Central memory CD8-positive, alpha-beta T cell (primary cell): ENCODE results near the gene GLP1R.

Source experiments
- ATAC-seq: fragments of 150-1000 bp; cut with Tn5 transposase; replicated peaks from 2 replicates; pipeline ENCODE4 v1.10.0; 2022; ENCODE audit warnings: mild to moderate bottlenecking, moderate FRiP score, moderate number of reproducible peaks; ENCODE audit not compliant: poor library complexity, severe bottlenecking; ENCODE audit errors: extremely low read depth
- DNase-seq, 2 donors: peaks; one replicate each; pipeline ENCODE4 v3.0.0; 2021; ENCODE audit warnings: low spot score in 2 of 2
- H3K27ac Mint-ChIP-seq: one replicate; pipeline ENCODE4 v1.8.0; 2022; ENCODE audit warnings: low read depth, mild to moderate bottlenecking, moderate library complexity, mixed read lengths
- H3K27me3 Mint-ChIP-seq: one replicate; pipeline ENCODE4 v1.8.0; 2022; ENCODE audit warnings: mixed read lengths
- H3K36me3 Mint-ChIP-seq: one replicate; pipeline ENCODE4 v1.8.0; 2022; ENCODE audit warnings: mild to moderate bottlenecking, moderate library complexity, mixed read lengths; ENCODE audit not compliant: insufficient read depth
- H3K4me1 Mint-ChIP-seq: one replicate; pipeline ENCODE4 v1.8.0; 2022; ENCODE audit warnings: mixed read lengths
- H3K4me3 Mint-ChIP-seq: one replicate; pipeline ENCODE4 v1.8.0; 2022; ENCODE audit warnings: mild to moderate bottlenecking, moderate library complexity, mixed read lengths
- H3K9me3 Mint-ChIP-seq: one replicate; pipeline ENCODE4 v1.8.0; 2022; ENCODE audit warnings: mixed read lengths

GLP1R gene

GRCh38 chr6:39021779-39022178 is 26.8 kb upstream of the GLP1R start:
- ATAC-seq (no peak), DNase-seq (no peak)
- Mint-ChIP-seq H3K4me1 (no peaks in the 10 kb centered on the region), H3K27ac (no peak overlapping the region), H3K36me3 (no peaks in the 10 kb centered on the region), H3K27me3 (peaks cover 11% of the 10 kb centered on the region), H3K4me3 (no peak overlapping the region), H3K9me3 (no peaks in the 10 kb centered on the region)

DNA sequence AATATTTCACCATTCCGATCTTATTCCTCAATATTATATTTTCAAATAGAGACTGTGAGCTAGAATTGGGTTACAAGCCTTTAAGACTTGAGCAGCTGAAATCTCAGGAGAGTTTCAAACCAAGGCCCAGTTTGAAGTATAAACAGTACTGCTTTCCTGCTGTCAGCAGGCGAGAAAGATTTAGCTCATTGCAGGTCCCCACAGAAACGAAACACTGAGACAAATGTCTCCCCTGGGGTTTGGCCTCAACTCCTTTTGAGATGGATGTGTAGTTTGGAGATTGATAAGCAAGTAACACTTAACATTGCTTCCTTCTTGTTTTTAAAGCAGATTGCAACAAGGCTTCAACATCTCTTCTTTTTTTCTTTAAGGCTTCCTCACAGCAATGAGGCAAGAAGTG is 22.4 kb upstream of the GLP1R start:
- Mint-ChIP-seq H3K4me1 (no peaks in the 10 kb centered on the region), H3K4me3 (no peak overlapping the region), H3K27ac (no peak overlapping the region), H3K27me3 (peaks cover 43% of the 10 kb centered on the region), H3K36me3 (no peaks in the 10 kb centered on the region), H3K9me3 (no peaks in the 10 kb centered on the region)
- ATAC-seq (no peak), DNase-seq (no peak)

GRCh38 chr6:39029156-39030011 is 19.2 kb upstream of the GLP1R start:
- Mint-ChIP-seq H3K27ac (no peak overlapping the region), H3K36me3 (no peaks in the 10 kb centered on the region), H3K27me3 (peaks cover 68% of the 10 kb centered on the region), H3K9me3 (no peaks in the 10 kb centered on the region), H3K4me1 (no peaks in the 10 kb centered on the region), H3K4me3 (no peak overlapping the region)
- peak; percentile 19 to 24 for DNase-seq
- no peak for ATAC-seq

DNA sequence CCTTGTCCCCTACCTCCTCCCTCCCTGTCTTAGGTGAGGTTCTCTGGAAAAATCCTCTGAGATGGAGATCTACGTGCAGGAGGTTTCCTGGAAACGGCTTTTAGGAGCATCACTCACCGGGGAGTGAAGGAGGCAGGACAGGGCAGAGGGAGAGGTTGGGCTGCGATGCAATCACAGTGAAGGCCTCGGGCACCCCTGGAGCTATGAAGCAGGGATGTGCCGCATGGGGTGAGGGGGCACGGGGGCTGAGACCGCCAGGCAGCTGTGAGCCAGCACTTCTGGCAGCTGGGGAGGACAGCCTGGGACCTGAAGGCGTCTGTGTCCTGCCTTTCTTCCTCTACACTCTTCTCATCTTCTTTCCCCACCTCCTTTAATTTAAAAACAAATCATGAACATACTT is 12.9 kb upstream of the GLP1R start:
- Mint-ChIP-seq H3K9me3 (no peaks in the 10 kb centered on the region), H3K36me3 (no peaks in the 10 kb centered on the region), H3K27me3 (peaks cover 84% of the 10 kb centered on the region), H3K4me3 (no peak overlapping the region), H3K27ac (no peak overlapping the region), H3K4me1 (no peaks in the 10 kb centered on the region)
- DNase-seq (no peak), ATAC-seq (no peak)

DNA sequence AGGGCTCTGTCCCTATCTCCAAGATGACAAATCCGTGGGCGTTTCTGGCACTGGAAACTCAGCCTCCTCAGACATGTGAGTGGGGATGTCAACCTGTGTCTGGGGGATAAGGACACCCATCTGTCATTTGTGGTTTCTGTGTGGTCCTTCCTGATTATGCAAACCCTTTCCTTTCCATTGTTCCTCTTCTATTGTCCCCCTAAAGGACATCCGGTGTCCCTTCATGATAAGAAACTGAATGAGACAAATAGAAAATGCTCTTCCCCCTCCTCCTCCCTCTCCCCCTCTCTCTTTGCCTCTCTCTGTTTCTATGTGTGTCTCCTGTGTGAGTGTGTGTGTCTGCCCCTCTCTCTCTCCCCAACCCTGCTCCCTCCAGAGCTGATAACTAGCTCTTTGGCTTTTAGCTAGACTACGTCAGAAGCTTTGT is 11.5 kb upstream of the GLP1R start:
- no peaks in the 10 kb centered on the region for H3K9me3 Mint-ChIP-seq
- no peaks in the 10 kb centered on the region for H3K4me1 Mint-ChIP-seq
- no peak overlapping the region for H3K4me3 Mint-ChIP-seq
- no peak for DNase-seq
- H3K27ac Mint-ChIP-seq, result no peak overlapping the region
- H3K36me3 Mint-ChIP-seq, result no peaks in the 10 kb centered on the region
- no peak for ATAC-seq
- H3K27me3 Mint-ChIP-seq, result peaks cover 91% of the 10 kb centered on the region

DNA sequence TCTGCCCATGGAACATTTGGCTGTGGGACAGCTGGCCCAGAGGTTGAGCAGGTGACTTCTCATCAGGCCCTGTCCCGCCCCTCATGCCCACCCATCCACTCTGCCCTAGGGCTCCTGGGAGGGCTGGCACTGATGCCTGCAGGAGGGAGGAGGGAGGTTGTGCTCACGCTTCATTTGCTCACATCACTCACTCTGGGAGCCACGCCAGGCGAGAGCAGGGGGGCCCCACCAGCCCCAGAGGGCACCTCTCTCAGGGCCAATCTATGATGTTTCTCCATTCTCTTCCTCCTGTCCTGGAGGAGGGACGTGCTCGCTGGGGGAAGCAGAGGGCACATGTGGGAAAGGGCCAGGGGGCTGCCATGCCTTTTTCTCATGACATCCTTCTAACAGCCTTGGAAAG is 10.9 kb upstream of the GLP1R start:
- no peak overlapping the region for H3K4me3 Mint-ChIP-seq
- no peaks in the 10 kb centered on the region for H3K4me1 Mint-ChIP-seq
- H3K9me3 Mint-ChIP-seq, result no peaks in the 10 kb centered on the region
- no peak for DNase-seq
- H3K27me3 Mint-ChIP-seq, result peaks cover 91% of the 10 kb centered on the region
- H3K27ac Mint-ChIP-seq, result no peak overlapping the region
- H3K36me3 Mint-ChIP-seq, result no peaks in the 10 kb centered on the region
- no peak for ATAC-seq

DNA sequence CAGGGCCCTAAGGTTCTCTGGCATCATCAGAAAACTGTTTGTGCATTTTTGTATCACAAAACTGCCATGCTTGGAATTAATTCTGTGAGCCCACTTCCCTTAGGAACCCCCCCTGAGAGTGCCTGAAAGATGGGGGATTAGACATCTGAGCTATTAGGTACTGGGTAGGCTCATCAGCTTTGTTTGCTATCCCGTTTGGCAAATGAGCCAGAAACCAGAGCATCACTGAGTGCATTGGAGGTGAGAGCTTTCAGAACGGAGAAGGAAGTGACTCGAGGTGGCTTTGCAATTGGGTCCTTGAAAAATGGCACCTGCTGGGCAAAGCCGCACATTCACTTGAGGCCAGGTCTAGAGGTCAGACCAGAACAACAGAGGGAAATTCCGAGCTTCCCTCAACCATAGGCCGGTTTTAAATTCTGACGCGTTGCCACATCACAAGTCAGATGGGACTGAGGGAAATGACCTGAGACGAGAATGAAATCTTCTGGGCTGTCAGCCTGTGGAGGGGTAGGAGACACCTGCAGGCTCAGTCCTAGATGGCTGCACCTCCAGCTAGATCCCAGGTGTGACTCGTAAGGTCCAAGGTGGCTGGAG is 8.4 kb upstream of the GLP1R start:
- no peaks in the 10 kb centered on the region for H3K9me3 Mint-ChIP-seq

DNA sequence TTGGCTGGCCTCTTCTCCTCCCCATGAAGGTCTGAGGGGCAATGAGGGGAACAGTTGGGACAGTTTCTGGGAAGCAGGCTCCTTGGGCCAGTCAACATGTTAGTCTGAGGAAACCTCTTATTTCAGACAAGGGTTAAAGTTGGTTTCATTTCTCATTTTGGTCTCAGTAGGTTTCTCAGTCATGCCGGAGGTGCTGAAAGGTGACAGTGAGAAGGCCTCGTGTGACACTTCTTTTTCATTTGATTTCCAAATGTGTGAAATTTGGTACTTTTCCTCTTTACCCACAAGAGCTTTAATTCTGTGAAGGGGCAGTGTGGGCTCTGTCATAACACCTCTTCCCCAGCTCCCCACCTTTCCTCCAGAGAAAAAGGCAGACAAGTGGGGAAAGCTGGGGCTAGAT is 7.5 kb upstream of the GLP1R start:
- no peaks in the 10 kb centered on the region for H3K9me3 Mint-ChIP-seq
- ATAC-seq (no peak), DNase-seq (no peak)
- no peak overlapping the region for H3K27ac Mint-ChIP-seq
- no peaks in the 10 kb centered on the region for H3K36me3 Mint-ChIP-seq
- no peak overlapping the region for H3K4me3 Mint-ChIP-seq
- H3K27me3 Mint-ChIP-seq, result peaks cover 63% of the 10 kb centered on the region
- no peaks in the 10 kb centered on the region for H3K4me1 Mint-ChIP-seq

More for the DNA sequence above, 8.4 kb upstream of the GLP1R start:
- ATAC-seq (no peak), DNase-seq (no peak)
- no peaks in the 10 kb centered on the region for H3K4me1 Mint-ChIP-seq
- H3K27me3 Mint-ChIP-seq, result peaks cover 72% of the 10 kb centered on the region
- H3K36me3 Mint-ChIP-seq, result no peaks in the 10 kb centered on the region
- no peak overlapping the region for H3K4me3 Mint-ChIP-seq
- no peak overlapping the region for H3K27ac Mint-ChIP-seq

- Mint-ChIP-seq H3K4me1 (no peaks in the 10 kb centered on the region), H3K27me3 (peaks cover 58% of the 10 kb centered on the region), H3K27ac (no peak overlapping the region), H3K4me3 (no peak overlapping the region), H3K36me3 (no peaks in the 10 kb centered on the region), H3K9me3 (no peaks in the 10 kb centered on the region)
- ATAC-seq (no peak), DNase-seq (no peak)
Observed at GRCh38 chr6:39043776-39044175, 4.8 kb upstream of the GLP1R start.

DNA sequence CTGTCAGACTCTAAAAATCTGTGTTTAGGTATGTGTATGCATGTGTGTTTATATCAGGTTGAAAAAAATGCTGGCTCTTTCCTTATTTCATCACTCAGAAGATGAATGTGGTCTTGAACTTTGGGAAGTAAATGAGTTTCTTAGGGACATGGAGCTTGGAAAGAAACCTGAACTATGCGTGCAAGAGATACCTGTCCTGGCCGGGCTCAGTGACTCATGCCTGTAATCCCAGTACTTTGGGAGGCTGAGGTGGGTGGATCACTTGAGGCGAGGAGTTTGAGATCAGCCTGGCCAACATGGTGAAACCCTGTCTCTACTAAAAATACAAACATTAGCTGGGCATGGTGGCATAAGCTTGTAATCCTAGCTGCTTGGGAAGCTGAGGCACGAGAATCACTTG is 4.4 kb upstream of the GLP1R start:
- H3K27me3 Mint-ChIP-seq, result peaks cover 58% of the 10 kb centered on the region
- H3K4me1 Mint-ChIP-seq, result no peaks in the 10 kb centered on the region
- no peak overlapping the region for H3K4me3 Mint-ChIP-seq
- H3K36me3 Mint-ChIP-seq, result no peaks in the 10 kb centered on the region
- H3K9me3 Mint-ChIP-seq, result no peaks in the 10 kb centered on the region
- no peak overlapping the region for H3K27ac Mint-ChIP-seq
- DNase-seq, result no peak
- no peak for ATAC-seq

- H3K4me1 Mint-ChIP-seq, result peaks cover 7% of the 10 kb centered on the region
- no peaks in the 10 kb centered on the region for H3K9me3 Mint-ChIP-seq
- DNase-seq (no peak), ATAC-seq (no peak)
- peak overlapping the region; percentile 11 for H3K4me3 Mint-ChIP-seq
- no peaks in the 10 kb centered on the region for H3K36me3 Mint-ChIP-seq
- peaks cover 49% of the 10 kb centered on the region for H3K27me3 Mint-ChIP-seq
- H3K27ac Mint-ChIP-seq, result no peak overlapping the region
Observed at GRCh38 chr6:39047434-39048327, 900 bp upstream of the GLP1R start.

GRCh38 chr6:39049575-39050283 is 1.1 kb downstream of the GLP1R start:
- no peaks in the 10 kb centered on the region for H3K9me3 Mint-ChIP-seq
- H3K27me3 Mint-ChIP-seq, result peaks cover 61% of the 10 kb centered on the region
- H3K4me3 Mint-ChIP-seq, result peak overlapping the region; percentile 36
- H3K4me1 Mint-ChIP-seq, result peaks cover 7% of the 10 kb centered on the region
- H3K27ac Mint-ChIP-seq, result no peak overlapping the region
- H3K36me3 Mint-ChIP-seq, result no peaks in the 10 kb centered on the region
- DNase-seq (no peak), ATAC-seq (no peak)
